HCT116 (cell line): Measurements from ENCODE around the gene ZNF451. TPM values are rescaled to one million over a fixed set of nuclear protein-coding genes. Genes with fewer than 3 reads are reported as not detected.

Source experiments
- ATAC-seq: fragments of 200-7000 bp; cut with Tn5 transposase; 2 replicates; pipeline ENCODE4 v1.9.1; 2020; ENCODE audit warnings: mild to moderate bottlenecking, moderate library complexity
- BruUV-seq: library from RNA; stranded (reverse); fragments of 400-500 nt; replicated peaks from 2 replicates; lab custom pipeline; 2021; lab: Mats Ljungman, UMichigan
- CTCF ChIA-PET: fragments of 300-600 bp; sonication (Branson Sonifier 250); formaldehyde crosslinking; loops from one replicate; lab custom pipeline; 2021; ENCODE audit warnings: antibody characterized with exemption; lab: Charles Lee
- POLR2A ChIA-PET: fragments of 300-600, 350-600 bp; sonication (Branson Sonifier 250); formaldehyde crosslinking; loops from one replicate; lab custom pipeline; 2021; ENCODE audit warnings: antibody characterized with exemption; lab: Charles Lee
- RAD21 ChIA-PET, 2 experiments: fragments of 300-600 bp; sonication (Branson Sonifier 250); formaldehyde crosslinking; loops; one replicate each; lab custom pipeline; 2023; ENCODE audit warnings: low total read pairs in 2 of 2; ENCODE audit not compliant: uncharacterized antibody in 2 of 2, unreplicated experiment in 2 of 2, low non-redundant PET in 1 of 2; lab: Charles Lee
- DNase-seq: peaks from one replicate; pipeline ENCODE4 v3.0.0-alpha.2; 2010; ENCODE audit warnings: low read depth, low spot score
- H2AFZ ChIP-seq: fragments of 200-600 bp; shearing (Covaris generic), sonication (generic); 2 replicates; pipeline ENCODE4 v1.6.1; 2017; ENCODE audit warnings: low read depth, mixed run types, mixed read lengths, antibody characterized with exemption, low read length; ENCODE audit not compliant: poor library complexity, severe bottlenecking
- H3K27ac ChIP-seq: 2 replicates; pipeline ENCODE4 v1.5.1; 2012; ENCODE audit warnings: low read depth, low read length
- H3K27me3 ChIP-seq: fragments of 200-600 bp; sonication (generic); 2 replicates; pipeline ENCODE4 v1.6.1; 2016; ENCODE audit warnings: mixed run types, low read length, mixed read lengths; ENCODE audit not compliant: insufficient read depth
- H3K36me3 ChIP-seq, 2 experiments: fragments of 200-500 bp in 1 of 2; fragments of 200-600 bp in 1 of 2; sonication (Bioruptor generic) in 1 of 2; sonication (generic) in 1 of 2; 2 replicates each; pipeline versions ENCODE4 v1.5.1 to v1.6.1; 2014 to 2016; ENCODE audit warnings: low read length in 2 of 2, inconsistent platforms in 1 of 2, mixed read lengths in 1 of 2, mixed run types in 1 of 2; ENCODE audit not compliant: insufficient read depth in 2 of 2, control insufficient read depth in 1 of 2
- H3K4me1 ChIP-seq, 2 experiments: fragments of 200-600 bp in 1 of 2; sonication (generic) in 1 of 2; 2 replicates each; pipeline versions ENCODE4 v1.5.1 to v1.6.1; 2012 to 2017; ENCODE audit warnings: low read length in 2 of 2, inconsistent platforms in 1 of 2, mild to moderate bottlenecking in 1 of 2, mixed read lengths in 1 of 2, mixed run types in 1 of 2, moderate library complexity in 1 of 2; ENCODE audit not compliant: insufficient read depth in 2 of 2, control insufficient read depth in 1 of 2
- H3K4me2 ChIP-seq: fragments of 200-600 bp; sonication (generic); 2 replicates; pipeline ENCODE4 v1.6.1; 2017; ENCODE audit warnings: mixed run types, low read length, mixed read lengths
- H3K4me3 ChIP-seq, 2 experiments: fragments of 200-600 bp in 1 of 2; sonication (generic) in 1 of 2; replicated peaks in 1 of 2; 2 replicates each; pipeline ENCODE4 v1.5.1; 2011 to 2016; ENCODE audit warnings: low read length in 2 of 2, control low read depth in 1 of 2, low read depth in 1 of 2, mild to moderate bottlenecking in 1 of 2, mixed read lengths in 1 of 2, mixed run types in 1 of 2
- H3K79me2 ChIP-seq: fragments of 200-600 bp; sonication (generic); 2 replicates; pipeline ENCODE4 v1.6.1; 2017; ENCODE audit warnings: mild to moderate bottlenecking, mixed run types, low read length, moderate library complexity, mixed read lengths; ENCODE audit not compliant: insufficient read depth
- H3K9ac ChIP-seq: fragments of 200-600 bp; sonication (generic); 2 replicates; pipeline ENCODE4 v1.6.1; 2016; ENCODE audit warnings: low read length, mixed read lengths
- H3K9me2 ChIP-seq: fragments of 200-600 bp; sonication (generic), shearing (Covaris generic); 2 replicates; pipeline ENCODE4 v1.6.1; 2017; ENCODE audit warnings: mixed run types, mild to moderate bottlenecking, moderate library complexity; ENCODE audit not compliant: insufficient read depth
- H3K9me3 ChIP-seq, 2 experiments: fragments of 200-500 bp in 1 of 2; fragments of 200-600 bp in 1 of 2; sonication (Bioruptor generic) in 1 of 2; sonication (generic) in 1 of 2; 2 replicates each; pipeline ENCODE4 v1.6.1; 2014 to 2017; ENCODE audit warnings: low read length in 2 of 2, mixed read lengths in 2 of 2, inconsistent platforms in 1 of 2, low read depth in 1 of 2, mild to moderate bottlenecking in 1 of 2, mixed run types in 1 of 2, moderate library complexity in 1 of 2; ENCODE audit not compliant: control insufficient read depth in 1 of 2, insufficient read depth in 1 of 2
- H4K20me1 ChIP-seq: fragments of 200-600 bp; sonication (generic), shearing (Covaris generic); 2 replicates; pipeline ENCODE4 v1.6.1; 2017; ENCODE audit warnings: mixed run types, mild to moderate bottlenecking, moderate library complexity; ENCODE audit not compliant: insufficient read depth
- ATF3 ChIP-seq: IDR thresholded peaks from 2 replicates; pipeline ENCODE4 v1.6.1; 2012
- CBX3 ChIP-seq: IDR thresholded peaks from 2 replicates; pipeline ENCODE4 v1.6.1; 2012; ENCODE audit warnings: low read depth
- CEBPB ChIP-seq: IDR thresholded peaks from 2 replicates; pipeline ENCODE4 v1.6.1; 2012; ENCODE audit warnings: low read depth
- CTCF ChIP-seq, 3 experiments: fragments of 200-600 bp in 1 of 3; sonication (generic) in 1 of 3; IDR thresholded peaks in 2 of 3; conservative IDR thresholded peaks in 1 of 3; 2 replicates each; pipeline ENCODE4 v1.5.1; 2012 to 2017; ENCODE audit warnings: low read depth in 2 of 3, low read length in 2 of 3, antibody characterized with exemption in 1 of 3, borderline replicate concordance in 1 of 3, control low read depth in 1 of 3, mild to moderate bottlenecking in 1 of 3, mixed read lengths in 1 of 3, mixed run types in 1 of 3, moderate library complexity in 1 of 3; ENCODE audit not compliant: insufficient read depth in 1 of 3
- FOSL1 ChIP-seq: IDR thresholded peaks from 2 replicates; pipeline ENCODE4 v1.6.1; 2012; ENCODE audit warnings: low read depth
- JUND ChIP-seq: IDR thresholded peaks from 2 replicates; pipeline ENCODE4 v1.6.1; 2012
- POLR2A ChIP-seq: IDR thresholded peaks from 2 replicates; pipeline ENCODE4 v1.7.0; 2011; ENCODE audit warnings: borderline replicate concordance; ENCODE audit not compliant: insufficient read depth, insufficient read length; ENCODE audit errors: extremely low read depth
- POLR2AphosphoS5 ChIP-seq: IDR thresholded peaks from 2 replicates; pipeline ENCODE4 v1.6.1; 2011; ENCODE audit warnings: mild to moderate bottlenecking, low read depth, low read length, moderate library complexity
- RAD21 ChIP-seq: IDR thresholded peaks from 2 replicates; pipeline ENCODE4 v1.6.1; 2012; ENCODE audit warnings: low read depth, mild to moderate bottlenecking
- SP1 ChIP-seq: IDR thresholded peaks from 2 replicates; pipeline ENCODE4 v1.6.1; 2012; ENCODE audit warnings: low read depth
- SRF ChIP-seq: IDR thresholded peaks from 2 replicates; pipeline ENCODE4 v1.6.1; 2012; ENCODE audit warnings: low read depth
- ZBTB33 ChIP-seq: IDR thresholded peaks from 2 replicates; pipeline ENCODE4 v1.6.1; 2011; ENCODE audit warnings: mild to moderate bottlenecking, low read length, moderate library complexity; ENCODE audit not compliant: insufficient replicate concordance; ENCODE audit errors: extremely low read depth
- intact Hi-C: fragments of 100-400 bp; cut with micrococcal nuclease; formaldehyde crosslinking; loops from 2 replicates; pipeline ENCODE4 v1.10.0; 2022
- total RNA-seq: library from RNA; stranded (reverse); gene quantifications from one replicate; pipeline ENCODE4 v1.2.1, GENCODE V29; 2021; ENCODE audit not compliant: unreplicated experiment

ZNF451 gene
- total RNA-seq, 1 experiment from 2014 or later, result 49.1 TPM

DNA sequence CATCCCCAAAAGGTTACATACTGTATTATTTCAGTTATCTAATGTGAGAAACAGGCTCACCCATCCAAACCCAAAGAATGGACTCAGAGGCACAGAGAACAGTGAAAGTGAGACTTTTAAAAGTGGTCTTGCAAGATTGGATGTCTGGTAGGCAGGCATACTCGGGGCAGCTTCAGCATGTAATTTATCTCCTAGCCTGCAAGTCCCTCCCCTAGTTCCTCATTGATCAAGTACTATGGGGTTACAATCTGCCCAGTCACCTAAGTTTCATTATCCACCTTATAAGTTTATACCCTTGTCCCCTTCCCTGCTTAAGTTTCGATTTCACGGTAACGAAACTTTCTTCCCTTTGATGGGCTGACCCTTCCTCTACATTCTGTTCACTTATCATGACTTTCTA, 20.8 kb upstream of the ZNF451 start (continued):
- TF ChIP-seq CTCF (IDR thresholded peaks at IDR 0.05 in 2 of 3, conservative IDR thresholded peaks at IDR 0.05 in 1 of 3; ENCODE audit: borderline replicate concordance in 1 of 3, insufficient read depth in 1 of 3, low read depth in 2 of 3, low read length in 2 of 3), result no peak
- no peak for TF ChIP-seq POLR2A
- no peak for TF ChIP-seq CEBPB
- no peak for TF ChIP-seq SRF
- no peak for TF ChIP-seq CBX3
- no peak for TF ChIP-seq ATF3
- no peak for TF ChIP-seq SP1
- no peak for TF ChIP-seq ZBTB33
- no peak for TF ChIP-seq RAD21

DNA sequence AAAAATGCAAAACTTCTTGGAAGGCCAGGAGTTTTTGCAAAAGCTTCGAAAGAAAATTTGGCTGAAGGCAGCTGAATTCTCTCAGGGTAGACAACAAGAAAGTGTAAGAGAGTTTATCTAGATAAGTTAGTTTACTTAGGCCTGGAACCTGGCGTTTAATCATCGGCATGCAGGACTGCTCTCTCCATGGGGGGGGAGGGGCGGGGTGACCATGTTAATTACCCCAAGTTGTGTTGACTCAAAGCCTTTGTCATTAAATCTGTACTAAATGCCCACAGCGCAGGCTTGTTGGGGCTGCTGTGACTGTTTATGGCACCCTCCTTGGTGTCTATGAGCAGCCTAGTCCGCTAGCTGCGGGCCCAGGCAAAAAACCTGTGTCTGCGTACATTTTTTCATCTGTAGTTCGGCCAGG, 20.1 kb upstream of the ZNF451 start:
- RAD21 ChIA-PET, result no interaction called here
- no peak for TF ChIP-seq ATF3
- no peak for TF ChIP-seq JUND
- TF ChIP-seq POLR2AphosphoS5, result no peak
- TF ChIP-seq FOSL1, result no peak
- TF ChIP-seq CTCF (IDR thresholded peaks at IDR 0.05 in 2 of 3, conservative IDR thresholded peaks at IDR 0.05 in 1 of 3; ENCODE audit: borderline replicate concordance in 1 of 3, insufficient read depth in 1 of 3, low read depth in 2 of 3, low read length in 2 of 3), result no peak
- TF ChIP-seq CEBPB, result no peak
- TF ChIP-seq SP1, result no peak
- no peaks in the 10 kb centered on the region for H3K9me3 ChIP-seq
- no TSS peak for BruUV-seq
- no peaks in the 10 kb centered on the region; the same call in 1 of the 2 replicates for H3K79me2 ChIP-seq
- H3K27me3 ChIP-seq, result no peaks in the 10 kb centered on the region
- H2AFZ ChIP-seq, result no peak overlapping the region
- H3K9me2 ChIP-seq, result no peaks in the 10 kb centered on the region
- peaks cover 2 to 5% of the 10 kb centered on the region in 2 experiments; a peak in 1 of 4 replicates for H3K36me3 ChIP-seq
- no peak overlapping the region for H3K4me3 ChIP-seq
- H3K4me1 ChIP-seq, result no peaks in the 10 kb centered on the region
- no peak overlapping the region for H3K27ac ChIP-seq
- CTCF ChIA-PET, result no interaction called here
- ATAC-seq (no peak), DNase-seq (no peak)
- H4K20me1 ChIP-seq, result no peaks in the 10 kb centered on the region
- POLR2A ChIA-PET, result no interaction called here
- H3K9ac ChIP-seq, result no peak overlapping the region
- intact Hi-C loops, result no loop called here
- H3K4me2 ChIP-seq, result no peak overlapping the region
